Stimulated activated CD4-positive, alpha-beta T cell treated with anti-CD3 and anti-CD28 coated beads, Interleukin-12 subunit alpha, Interleukin-12 subunit beta, amount 100 ng/mL, for 48 hours (primary cell): ENCODE measurements around the gene MEIOB.
"Not testable (repeated sequence)": the region's sequence is repeated elsewhere in the genome, so short reads cannot be mapped to it uniquely, and the experiment has no call there.

ENCODE experiments used
- DNase-seq, 3 donors: peaks; one replicate each; pipeline ENCODE4 v3.0.0-alpha.2; 2020; ENCODE audit warnings: low read depth in 2 of 3, low spot score in 1 of 3

MEIOB gene

GRCh38 chr16:1877804-1878203 is 5.8 kb upstream of the MEIOB start:
- DNase-seq: no peak

GRCh38 chr16:1877089-1877488 is 5.1 kb upstream of the MEIOB start:
- DNase-seq: no peak

- no peak for DNase-seq
These were observed 4.5 kb upstream of the MEIOB start for GRCh38 chr16:1876468-1876867.

- not testable (repeated sequence) for DNase-seq
These were observed 4.1 kb upstream of the MEIOB start for GRCh38 chr16:1876066-1876465.

- DNase-seq: no peak
These were observed 2.9 kb upstream of the MEIOB start for GRCh38 chr16:1874854-1875253.

GRCh38 chr16:1870365-1871082 is 1.4 kb downstream of the MEIOB start:
- no peak for DNase-seq

- no peak for DNase-seq
These were observed 5.9 kb downstream of the MEIOB start for GRCh38 chr16:1865902-1866690.

GRCh38 chr16:1863681-1864460 is 8.1 kb downstream of the MEIOB start:
- DNase-seq: no peak

- DNase-seq: no peak
These were observed 9.6 kb downstream of the MEIOB start for GRCh38 chr16:1862394-1862793.

GRCh38 chr16:1861730-1862129 is 10.2 kb downstream of the MEIOB start:
- no peak for DNase-seq

GRCh38 chr16:1859650-1860049 is 12.3 kb downstream of the MEIOB start:
- no peak for DNase-seq

GRCh38 chr16:1858189-1858865 is 13.6 kb downstream of the MEIOB start:
- no peak for DNase-seq

GRCh38 chr16:1857433-1858097 is 14.4 kb downstream of the MEIOB start:
- DNase-seq: no peak

- DNase-seq: no peak
These were observed 20.2 kb downstream of the MEIOB start for GRCh38 chr16:1851793-1852192.

GRCh38 chr16:1850981-1851380 is 21.0 kb downstream of the MEIOB start:
- no peak for DNase-seq

- DNase-seq: no peak
These were observed 25.5 kb downstream of the MEIOB start for GRCh38 chr16:1846416-1846815.

GRCh38 chr16:1845985-1846384 is 26.0 kb downstream of the MEIOB start:
- DNase-seq: no peak

GRCh38 chr16:1839554-1839953 is 32.4 kb downstream of the MEIOB start:
- no peak for DNase-seq

- no peak for DNase-seq
These were observed 37.9 kb downstream of the MEIOB start for GRCh38 chr16:1834096-1834495.

GRCh38 chr16:1832838-1833454 is 39.0 kb downstream of the MEIOB start:
- DNase-seq: no peak
